GM18870 (cell line): Measurements from ENCODE around the gene DUXB.

Source experiments
- ATAC-seq: cut with Tn5 transposase; IDR thresholded peaks from one replicate; pipeline ENCODE4 v1.9.1; 2021; ENCODE audit warnings: moderate library complexity; ENCODE audit not compliant: unreplicated experiment

The DUXB gene

GRCh38 chr16:75701361-75701760, at the start of gene DUXB:
Gene DUXB (minus strand): TSS chr16:75701461. CDS start chr16:75701418, 43 bp downstream.
- ATAC-seq = no peak

GRCh38 chr16:75750528-75750927, 49.3 kb upstream of the DUXB start:
- no peak for ATAC-seq

- no peak for ATAC-seq
These were observed 45.1 kb upstream of the DUXB start for GRCh38 chr16:75746359-75746758.

GRCh38 chr16:75745823-75746222, 44.6 kb upstream of the DUXB start:
- no peak for ATAC-seq

- ATAC-seq = no peak
These were observed 44.0 kb upstream of the DUXB start for GRCh38 chr16:75745242-75745641.

- ATAC-seq = no peak
These were observed 41.3 kb upstream of the DUXB start for GRCh38 chr16:75742424-75743047.

- ATAC-seq = no peak
These were observed 32.3 kb upstream of the DUXB start for GRCh38 chr16:75733305-75734211.

GRCh38 chr16:75732871-75733270, 31.6 kb upstream of the DUXB start:
- no peak for ATAC-seq

GRCh38 chr16:75727221-75727620, 26.0 kb upstream of the DUXB start:
- no peak for ATAC-seq

- no peak for ATAC-seq
These were observed 25.1 kb upstream of the DUXB start, which contains the start of gene CPHXL for GRCh38 chr16:75726390-75726789. Gene CPHXL (minus strand): TSS chr16:75726490. CDS start chr16:75726442, 48 bp downstream.

GRCh38 chr16:75718452-75718851, 17.2 kb upstream of the DUXB start:
- no peak for ATAC-seq

- no peak for ATAC-seq
These were observed 13.4 kb upstream of the DUXB start for GRCh38 chr16:75714661-75715060.

GRCh38 chr16:75710344-75710743, 9.1 kb upstream of the DUXB start:
- no peak for ATAC-seq

GRCh38 chr16:75703306-75703705, 2.0 kb upstream of the DUXB start:
- ATAC-seq = no peak

GRCh38 chr16:75702242-75702641, 981 bp upstream of the DUXB start:
- no peak for ATAC-seq

- ATAC-seq = no peak
These were observed 3.7 kb downstream of the DUXB start for GRCh38 chr16:75697571-75697970.

GRCh38 chr16:75695708-75696107, 5.6 kb downstream of the DUXB start:
- ATAC-seq = no peak

- ATAC-seq = no peak
These were observed 13.9 kb downstream of the DUXB start for GRCh38 chr16:75687361-75687760.

- ATAC-seq = no peak
These were observed 19.0 kb downstream of the DUXB start for GRCh38 chr16:75682308-75682707.

- ATAC-seq = no peak
These were observed 21.9 kb downstream of the DUXB start for GRCh38 chr16:75679366-75679765.

GRCh38 chr16:75676909-75677308, 24.4 kb downstream of the DUXB start, which contains the start of gene CPHXL2:
Gene CPHXL2 (minus strand): TSS chr16:75677009. CDS start chr16:75676999, 10 bp downstream.
- ATAC-seq = no peak

GRCh38 chr16:75667503-75667902, 33.8 kb downstream of the DUXB start:
- no peak for ATAC-seq
